ENCODE data around the gene AP2A1.

The AP2A1 gene

DNA sequence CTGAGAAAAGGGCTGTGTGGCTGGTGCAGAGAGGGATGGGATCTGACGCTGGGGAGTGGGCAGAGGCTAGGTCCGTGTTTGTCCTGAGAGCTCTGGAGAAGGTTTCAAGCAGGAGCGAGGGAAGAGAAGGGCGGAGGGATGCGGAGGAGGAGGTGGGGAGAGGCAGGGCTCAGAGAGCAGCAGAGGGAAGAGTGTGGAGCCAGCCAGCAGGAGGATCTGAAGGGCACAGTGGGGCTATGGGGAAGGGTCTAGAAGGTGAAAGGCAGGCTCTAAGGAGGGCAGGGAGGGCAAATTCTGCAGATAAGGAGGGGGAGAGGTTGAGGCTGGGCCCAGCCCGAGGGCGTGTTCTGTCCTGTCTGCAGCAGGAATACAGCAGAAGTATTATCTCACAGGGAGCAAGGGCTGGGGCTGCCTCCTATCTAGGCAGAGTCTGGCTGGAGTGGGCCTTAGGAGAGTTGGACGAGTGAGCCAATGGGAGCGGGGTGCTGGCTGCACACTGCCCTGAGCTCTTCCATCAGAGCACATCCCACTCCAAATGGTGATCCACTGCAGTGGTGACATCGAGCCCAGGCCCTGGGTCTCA lies 6.1 kb downstream of the AP2A1 start:
- no peak for TF ChIP-seq CTCF (IDR thresholded peaks at IDR 0.05; ENCODE audit: low read length, missing control alignments)
- no peak overlapping the region for H3K4me3 ChIP-seq (replicated peaks; ENCODE audit: low read depth, low read length)
- DNase-seq (ENCODE audit: low read depth) = no peak

DNA sequence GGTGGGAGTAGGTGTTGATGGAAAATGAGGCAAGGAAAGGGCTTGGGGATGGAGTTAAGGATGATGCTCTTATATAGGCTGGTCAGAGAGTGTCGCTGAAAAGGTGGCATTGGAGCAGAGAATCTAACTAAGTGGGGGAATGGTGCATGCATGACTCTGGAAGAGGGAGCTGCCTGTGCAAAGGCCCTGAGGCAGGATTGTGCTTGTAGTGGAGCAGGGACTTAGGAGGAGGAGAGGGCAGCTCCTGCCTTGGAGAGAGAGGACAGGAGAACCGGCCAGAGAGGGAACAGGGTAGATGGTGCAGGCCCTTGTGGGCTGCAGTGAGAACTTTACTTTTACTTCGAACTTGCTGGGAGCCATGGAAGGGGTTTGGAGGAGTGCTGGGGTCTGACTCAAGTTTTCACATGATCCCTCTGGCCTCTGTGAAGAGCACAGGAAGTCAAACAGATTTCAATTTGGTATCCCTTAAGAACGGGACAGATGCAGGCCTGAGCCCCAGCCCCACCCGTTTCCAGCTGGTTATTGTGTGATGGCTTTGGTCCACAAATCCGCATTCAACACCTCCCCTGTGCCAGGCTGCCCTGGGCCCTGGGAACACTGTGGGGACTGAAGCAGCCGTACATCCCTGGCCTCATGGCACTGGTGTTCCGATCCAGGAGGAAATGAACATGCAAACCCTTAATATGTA lies 7.0 kb downstream of the AP2A1 start:
- no peak for TF ChIP-seq CTCF (IDR thresholded peaks at IDR 0.05; ENCODE audit: low read length, missing control alignments)
- H3K4me3 ChIP-seq (replicated peaks; ENCODE audit: low read depth, low read length) = no peak overlapping the region
- no peak for DNase-seq (ENCODE audit: low read depth)

DNA sequence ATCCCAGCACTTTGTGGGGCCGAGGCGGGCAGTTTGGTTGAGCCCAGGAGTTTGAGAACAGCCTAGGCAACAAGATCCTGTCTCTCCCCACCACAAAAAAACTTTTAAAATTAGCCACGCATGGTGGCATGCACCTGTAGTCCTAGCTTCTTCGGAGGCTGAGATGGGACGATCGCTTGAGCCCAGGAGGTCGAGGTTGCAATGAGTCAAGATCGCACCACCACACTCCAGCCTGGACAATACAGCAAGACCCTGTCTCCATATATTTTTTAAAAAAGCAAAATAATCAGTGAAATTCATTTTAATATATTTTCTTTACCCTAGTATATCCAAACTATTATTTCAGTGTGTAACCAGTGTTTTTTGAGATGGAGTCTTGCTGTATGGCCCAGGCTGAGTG lies 8.2 kb downstream of the AP2A1 start:
- TF ChIP-seq CTCF (IDR thresholded peaks at IDR 0.05; ENCODE audit: low read length, missing control alignments) = no peak
- DNase-seq (ENCODE audit: low read depth) = no peak
- H3K4me3 ChIP-seq (replicated peaks; ENCODE audit: low read depth, low read length) = no peak overlapping the region

GRCh38 chr19:49775742-49776370 lies 9.1 kb downstream of the AP2A1 start:
- no peak for TF ChIP-seq CTCF (IDR thresholded peaks at IDR 0.05; ENCODE audit: low read length, missing control alignments)
- no peak overlapping the region for H3K4me3 ChIP-seq (replicated peaks; ENCODE audit: low read depth, low read length)
- no peak for DNase-seq (ENCODE audit: low read depth)

- no peak for TF ChIP-seq CTCF (IDR thresholded peaks at IDR 0.05; ENCODE audit: low read length, missing control alignments)
- no peak for DNase-seq (ENCODE audit: low read depth)
- H3K4me3 ChIP-seq (replicated peaks; ENCODE audit: low read depth, low read length) = no peak overlapping the region
Observed at GRCh38 chr19:49776371-49776764, 9.6 kb downstream of the AP2A1 start.

DNA sequence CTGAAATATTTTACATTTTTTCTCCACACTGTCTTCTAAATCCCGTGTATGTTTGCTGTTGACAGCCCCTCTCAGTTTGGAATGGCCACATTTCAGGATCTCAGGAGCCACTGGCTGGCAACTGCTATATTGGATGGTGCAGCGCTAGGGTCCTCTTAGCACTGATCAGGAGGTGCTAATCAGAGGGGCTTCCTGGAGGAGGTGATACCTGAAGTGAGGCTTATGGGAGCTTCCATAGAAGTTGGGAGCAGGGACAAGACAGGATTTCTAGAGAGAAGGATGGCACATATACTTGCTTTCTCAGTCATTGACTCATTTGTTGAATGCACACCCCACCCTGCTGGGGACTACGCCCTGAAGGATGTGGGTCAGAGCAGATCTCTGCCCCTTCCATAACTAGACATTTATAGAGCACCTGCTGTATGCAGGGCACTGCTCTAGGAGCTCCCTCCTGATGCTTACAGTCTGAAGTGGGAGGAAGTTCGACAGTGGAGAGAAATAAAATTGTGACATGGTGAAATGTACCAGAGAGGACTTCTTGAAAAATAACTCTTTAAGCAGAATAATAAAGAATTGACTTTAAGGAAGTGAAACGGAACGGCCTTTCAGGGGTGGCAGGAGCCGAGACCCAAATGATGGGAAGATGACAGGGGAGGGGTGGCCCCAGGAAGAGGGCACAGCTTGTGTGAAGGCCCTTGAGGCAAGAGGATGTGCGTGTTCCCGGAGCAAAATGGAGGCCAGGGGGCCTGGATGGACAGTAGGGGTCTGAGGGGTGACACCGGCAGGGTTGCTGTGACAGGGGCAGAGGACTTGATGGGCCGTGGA lies 13.1 kb downstream of the AP2A1 start:
- H3K4me3 ChIP-seq (replicated peaks; ENCODE audit: low read depth, low read length) = no peak overlapping the region
- no peak for DNase-seq (ENCODE audit: low read depth)
- TF ChIP-seq CTCF (IDR thresholded peaks at IDR 0.05; ENCODE audit: low read length, missing control alignments) = no peak

All from fibroblast of pulmonary artery (primary cell).